Measurements from ENCODE around the gene PROK1.
A peak's percentile ranks its signal among the peaks of the same experiment; 100 is the strongest.

PROK1 gene

DNA sequence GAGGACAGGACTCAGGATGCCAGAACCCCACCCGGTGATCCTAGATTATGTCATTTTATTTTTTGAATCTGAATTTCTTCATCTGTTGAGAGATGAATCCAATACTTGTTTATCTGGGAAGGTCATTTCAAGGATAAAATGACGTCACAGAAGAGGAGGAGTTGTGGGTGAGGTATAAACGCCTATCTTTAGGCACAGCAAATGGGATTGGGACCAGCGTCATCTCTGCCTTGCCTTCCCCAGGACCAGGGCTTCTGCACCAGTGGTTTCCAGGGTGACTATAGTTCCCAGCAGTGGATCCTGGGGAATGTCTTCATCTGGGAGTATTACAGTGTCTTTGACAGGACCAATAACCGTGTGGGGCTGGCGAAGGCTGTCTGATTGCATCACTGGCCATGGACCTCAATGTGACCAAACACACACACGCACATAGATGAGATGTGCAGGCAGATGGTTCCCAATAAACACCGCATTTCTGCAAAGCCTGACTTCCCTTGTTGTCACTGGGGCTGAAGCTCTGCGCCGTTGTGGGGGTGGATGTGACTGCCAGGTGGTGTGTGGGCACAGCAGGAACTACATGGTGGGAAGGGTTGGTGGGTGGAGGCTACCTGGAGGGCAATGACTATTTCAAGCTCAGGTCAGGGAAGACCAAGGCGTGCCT, 40.0 kb downstream of the PROK1 start:
- no peak for DNase-seq

DNA sequence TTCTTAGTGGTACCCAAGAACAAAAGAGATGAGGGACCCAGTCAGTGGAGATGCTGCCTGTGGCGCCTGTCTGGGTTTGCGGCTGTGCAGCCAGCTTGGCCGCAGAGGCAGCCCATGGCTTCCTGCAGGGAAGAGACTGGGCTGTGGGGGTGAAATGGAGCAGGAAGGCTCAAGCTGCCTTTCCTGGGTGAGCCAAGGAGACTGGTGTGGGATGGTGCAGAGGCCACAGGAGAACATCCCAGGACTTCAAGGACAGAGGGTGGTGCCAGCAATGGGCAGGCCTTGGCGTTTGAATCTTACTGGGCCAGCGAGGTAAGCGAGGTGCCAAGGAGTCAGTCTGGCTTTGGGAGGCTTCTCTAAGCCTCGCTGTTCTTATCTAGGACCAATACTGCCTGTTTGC, 41.6 kb downstream of the PROK1 start:
- DNase-seq, result no peak

DNA sequence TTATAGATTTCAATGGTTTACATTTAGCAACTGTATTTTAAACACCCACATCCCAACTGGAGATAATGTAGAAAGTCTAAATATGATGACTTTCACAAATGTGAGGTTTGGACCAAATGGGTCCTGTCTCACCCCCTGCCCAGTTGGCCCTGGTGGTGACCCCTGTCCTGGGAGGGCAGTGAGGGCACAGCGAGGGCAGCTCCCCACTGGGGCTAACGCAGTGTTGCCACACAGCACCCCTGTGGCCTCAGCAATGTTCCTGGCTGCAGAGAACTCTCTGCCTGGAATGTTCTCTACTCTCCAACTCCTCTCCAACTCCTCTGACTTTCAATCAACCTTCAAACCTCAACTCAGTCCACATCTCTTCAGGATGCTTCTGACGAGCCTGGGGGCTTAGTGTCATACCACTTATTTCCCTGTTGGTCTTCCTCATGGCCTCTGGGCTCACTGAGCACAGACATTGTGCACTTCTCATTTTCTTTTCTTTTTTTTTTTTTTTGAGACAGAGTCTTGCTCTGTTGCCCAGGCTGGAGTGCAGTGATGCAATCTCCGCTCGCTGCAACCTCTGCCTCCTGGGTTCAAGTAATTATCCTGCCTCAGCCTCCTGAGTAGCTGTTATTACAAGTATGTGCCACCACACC, 42.2 kb downstream of the PROK1 start:
- no peak for DNase-seq

DNA sequence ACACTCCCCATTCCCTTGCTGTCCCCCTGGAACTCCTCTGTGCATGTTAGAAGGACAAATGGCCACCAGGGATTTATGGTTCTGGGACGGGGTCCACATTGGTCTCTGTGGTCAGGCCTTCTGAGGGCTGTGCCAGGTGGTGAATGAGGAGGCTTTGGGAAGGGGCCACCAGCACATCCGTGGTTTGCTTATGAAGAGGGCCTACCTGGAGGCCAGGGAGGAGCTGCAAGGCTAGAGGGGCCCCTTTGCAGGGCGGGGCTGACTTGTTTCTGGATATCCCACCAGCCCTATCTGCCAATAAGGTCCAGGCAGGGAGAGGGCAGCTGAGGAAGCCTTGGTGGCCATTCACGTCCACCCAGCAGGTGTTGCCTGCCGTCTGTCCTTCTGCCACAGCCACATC, 43.1 kb downstream of the PROK1 start:
- DNase-seq, result no peak

DNA sequence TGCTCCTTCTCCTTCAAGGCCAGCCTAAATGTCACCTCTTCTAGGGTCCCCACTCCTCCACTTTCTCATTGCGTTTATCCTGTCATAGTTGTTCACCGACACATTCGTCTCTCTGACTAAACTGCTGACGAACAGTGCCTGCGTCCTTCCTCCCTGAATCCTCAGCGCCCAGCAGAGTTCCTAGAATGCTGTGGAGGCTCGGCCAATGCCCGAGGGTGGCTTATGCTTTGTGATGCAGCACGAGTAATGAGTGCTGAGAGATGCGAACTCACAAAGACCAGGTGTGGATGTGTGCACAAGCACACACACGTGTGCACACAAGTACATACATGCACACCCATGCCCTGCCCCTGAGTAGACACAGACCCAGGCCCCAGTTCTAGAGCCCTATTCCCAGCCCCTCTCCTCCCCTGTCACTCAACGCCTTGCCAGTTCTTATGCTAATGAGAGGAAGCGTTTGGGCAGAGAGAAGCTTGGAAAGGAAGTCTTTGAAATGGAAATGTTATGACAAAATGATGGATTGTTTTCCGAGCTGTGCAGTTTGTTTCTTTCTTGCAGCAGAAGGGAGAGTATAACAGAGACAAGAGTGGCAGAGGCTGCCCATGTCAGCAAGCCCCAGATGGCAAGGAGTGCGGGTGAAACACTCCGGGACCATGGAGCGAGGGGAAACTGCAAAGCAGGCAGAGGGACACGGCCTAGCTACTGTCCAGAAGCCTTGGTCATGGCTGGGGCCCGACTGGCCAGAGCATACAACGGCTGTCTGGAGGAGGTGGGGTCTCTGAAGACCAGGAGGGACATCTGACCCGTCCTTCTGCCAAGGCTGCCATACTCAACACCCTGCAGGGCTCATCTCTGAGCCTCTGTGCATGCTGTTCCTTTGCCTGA, 43.8 kb downstream of the PROK1 start:
- DNase-seq, result no peak

DNA sequence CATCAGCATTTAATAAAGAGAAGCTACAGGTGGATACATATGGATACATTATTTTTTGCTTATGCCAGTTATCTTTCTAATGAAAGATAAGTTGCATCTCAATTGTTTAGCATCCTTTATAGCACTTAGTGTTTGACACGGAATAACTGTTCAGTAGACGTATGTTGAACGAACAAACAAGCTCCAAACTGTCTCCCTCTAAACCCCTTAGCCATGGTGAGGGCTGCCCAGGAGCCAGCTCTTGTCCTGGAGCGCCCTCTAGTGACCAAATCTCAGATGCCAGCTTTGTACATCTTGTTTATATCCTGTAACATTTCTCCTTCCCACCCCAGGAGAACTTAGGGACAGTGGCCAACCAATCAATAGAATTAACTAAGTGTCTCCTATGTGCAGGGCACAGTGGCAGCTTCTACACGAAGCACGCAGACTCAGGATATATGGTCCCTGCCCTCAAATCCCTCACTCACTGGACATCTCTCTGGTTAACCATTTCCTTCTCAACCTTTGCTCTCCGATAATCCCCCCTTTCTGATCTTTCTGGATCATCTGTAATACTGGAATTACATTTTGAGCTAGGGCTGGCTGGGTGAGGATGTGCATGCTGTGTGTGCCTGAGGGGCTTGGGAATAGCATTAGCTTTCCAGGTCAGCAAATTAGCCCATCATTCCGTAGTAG, 45.1 kb downstream of the PROK1 start:
- DNase-seq, result peak; percentile 61

DNA sequence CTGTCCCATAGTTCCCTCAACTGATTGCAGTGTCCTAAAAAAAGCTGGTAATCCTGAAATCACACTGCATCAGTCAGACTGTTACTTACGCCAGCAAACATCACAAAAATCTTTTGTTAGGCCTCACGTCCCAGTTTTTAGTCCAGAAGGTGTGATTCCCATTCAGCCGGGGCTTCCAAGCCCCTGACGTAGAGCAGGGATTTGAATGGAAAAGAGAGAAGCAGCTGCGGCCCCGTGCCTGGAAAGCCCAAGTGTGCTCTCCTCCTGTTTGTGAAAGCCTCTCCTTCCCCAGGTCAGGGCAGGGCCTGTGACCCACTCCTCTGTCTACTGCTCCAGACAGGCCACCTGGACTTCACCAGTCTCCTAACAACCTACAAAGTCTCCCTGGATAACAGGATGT, 47.3 kb downstream of the PROK1 start:
- DNase-seq, result no peak

DNA sequence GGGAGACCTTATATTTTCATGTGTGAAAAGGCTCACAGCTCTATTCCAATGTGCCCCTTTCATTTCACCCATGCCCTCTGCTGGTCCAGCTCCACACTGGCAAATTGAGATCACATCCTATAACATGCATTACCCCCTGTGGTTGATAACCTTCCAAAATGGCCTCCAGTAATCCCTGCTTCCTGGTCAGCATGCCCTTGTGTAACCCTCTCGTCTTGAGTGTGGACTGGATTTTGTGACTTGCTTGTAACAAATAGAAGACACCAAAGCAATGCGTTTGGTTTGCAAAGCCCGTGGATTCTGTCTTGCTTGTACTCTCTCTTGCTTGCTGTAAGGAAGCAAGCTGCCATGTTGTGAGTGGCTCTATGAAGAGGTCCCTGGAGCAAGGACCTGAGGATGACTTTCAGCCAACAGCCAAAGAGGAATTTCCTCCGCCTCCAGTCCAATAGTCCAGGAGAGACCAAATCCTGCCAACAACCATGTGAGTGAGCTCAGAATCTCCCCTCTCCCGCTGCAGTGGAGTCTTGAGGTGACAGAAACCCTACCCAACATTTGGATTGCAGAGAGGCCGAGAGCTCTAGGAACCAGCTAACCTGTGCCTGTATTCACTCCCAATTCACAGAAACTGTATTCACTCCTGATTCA, 50.7 kb downstream of the PROK1 start:
- no peak for DNase-seq

DNA sequence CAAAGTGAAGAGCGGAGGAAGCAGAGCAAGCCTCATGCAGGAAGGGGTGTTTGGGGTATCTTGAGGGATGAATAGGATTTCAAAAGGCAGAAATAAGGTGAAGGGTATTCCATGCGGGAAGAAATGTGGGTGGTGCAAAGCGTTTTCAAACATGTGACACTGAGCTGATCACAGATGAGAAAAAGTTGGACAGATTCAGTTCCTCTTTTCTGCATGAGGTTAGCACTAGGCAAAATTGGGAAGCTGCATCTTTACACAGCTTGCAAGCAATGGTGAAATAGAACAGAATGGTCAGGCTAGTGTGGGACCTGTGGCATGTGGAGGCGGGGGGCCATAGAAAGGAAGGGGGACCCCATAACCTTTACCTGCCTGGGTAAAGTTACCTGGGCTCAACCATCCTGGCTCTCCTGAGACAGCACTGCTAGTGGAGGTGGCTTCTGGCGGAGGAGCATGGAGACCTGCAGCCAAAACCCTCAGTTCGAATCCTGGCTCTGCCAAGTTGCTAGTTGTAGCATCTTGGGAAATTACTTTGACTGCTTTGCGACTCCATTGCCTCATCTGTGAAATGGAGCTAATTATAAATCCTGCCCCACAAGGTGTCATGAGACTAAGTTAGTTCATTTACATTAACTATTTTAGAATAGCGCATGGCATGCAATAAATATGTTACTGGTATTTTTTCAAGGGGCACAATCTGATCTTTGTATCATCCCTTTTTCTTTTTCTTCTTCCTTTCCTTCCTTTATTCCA, 51.6 kb downstream of the PROK1 start:
- no peak for DNase-seq

DNA sequence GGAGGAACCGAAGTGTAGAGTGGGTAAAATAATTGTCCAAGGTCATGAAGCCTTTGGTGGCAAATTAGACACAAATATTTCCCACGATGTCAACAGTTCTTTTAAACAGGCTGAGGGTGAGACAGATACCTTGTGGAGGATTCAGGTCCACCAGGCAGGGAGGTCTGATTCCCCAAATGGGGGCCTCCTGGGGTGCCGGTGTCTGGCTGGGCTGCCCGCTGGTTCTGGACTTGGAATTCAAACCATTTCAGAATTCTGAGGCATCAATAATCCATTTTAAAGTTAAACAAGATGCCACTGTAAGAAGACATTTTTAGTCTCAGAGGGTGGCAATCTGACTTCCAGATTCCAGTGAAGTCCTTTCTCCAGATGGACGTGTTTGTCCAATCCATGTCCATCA, 52.5 kb downstream of the PROK1 start:
- no peak for DNase-seq

DNA sequence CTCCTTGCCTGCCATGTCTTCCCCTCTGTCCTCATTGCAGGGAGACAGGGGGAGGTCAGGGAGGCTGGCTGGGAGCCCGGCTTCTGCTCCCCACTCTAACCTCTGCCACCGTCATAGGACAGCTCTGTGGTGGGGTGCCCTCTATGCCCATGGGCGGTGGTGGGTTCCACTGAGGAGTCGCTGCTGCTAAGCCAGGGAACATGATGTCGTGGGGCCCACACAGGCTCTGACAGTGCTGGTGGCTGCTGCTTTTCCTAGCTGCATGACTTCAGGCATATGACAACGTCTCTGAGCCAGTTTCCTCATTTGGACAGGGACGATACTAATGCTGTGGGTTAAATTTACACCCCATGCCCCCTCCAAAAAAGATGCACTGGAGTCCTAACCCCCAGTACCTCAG, 53.3 kb downstream of the PROK1 start:
- no peak for DNase-seq

DNA sequence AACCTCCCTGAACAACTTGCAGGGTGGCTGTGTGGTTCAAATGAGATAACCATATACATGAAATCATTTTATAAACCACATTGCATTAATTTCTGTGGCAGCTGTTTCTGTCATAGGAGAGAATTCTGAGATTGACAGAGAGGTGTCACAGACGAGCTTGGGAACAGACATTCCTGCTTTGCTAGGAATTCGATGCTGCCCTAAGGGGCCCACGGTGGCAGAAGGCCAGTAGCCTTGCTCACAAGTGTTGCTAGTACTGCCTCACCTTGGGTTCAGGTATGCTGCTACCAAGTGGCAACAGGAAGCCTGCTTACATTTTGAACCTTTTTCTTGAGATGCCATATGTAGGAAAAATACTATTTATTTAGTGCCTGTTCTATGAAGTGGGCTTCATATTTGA, 54.6 kb downstream of the PROK1 start:
- DNase-seq, result no peak

DNA sequence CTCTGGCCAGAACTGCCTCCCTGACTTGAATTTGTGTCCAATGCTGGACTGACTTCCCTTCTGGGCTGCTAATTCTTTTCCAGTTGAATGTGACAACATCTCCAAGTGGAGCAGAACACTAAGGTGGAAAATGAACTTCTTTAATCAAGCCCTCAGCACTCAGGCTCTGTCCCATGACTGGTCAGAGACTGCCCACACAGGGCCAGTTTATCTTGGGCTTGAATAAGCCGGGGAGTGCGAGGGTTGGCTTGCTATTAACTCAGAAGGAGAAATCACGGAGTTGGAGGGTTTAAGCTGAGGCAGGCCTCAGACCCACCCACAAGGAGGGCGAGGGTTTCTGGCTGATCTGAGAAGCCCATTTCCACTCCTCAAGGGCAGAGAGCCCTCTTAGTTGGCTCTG, 55.6 kb downstream of the PROK1 start:
- DNase-seq, result no peak

All from CD4-positive, alpha-beta T cell treated with Interferon gamma for 1 hour (primary cell).